ENCODE data around the gene TMPRSS7. TPM values are rescaled to one million over a fixed set of nuclear protein-coding genes. Genes with fewer than 3 reads are reported as not detected.

The TMPRSS7 gene
- total RNA-seq, 2 experiments from 2014 or later: not detected

DNA sequence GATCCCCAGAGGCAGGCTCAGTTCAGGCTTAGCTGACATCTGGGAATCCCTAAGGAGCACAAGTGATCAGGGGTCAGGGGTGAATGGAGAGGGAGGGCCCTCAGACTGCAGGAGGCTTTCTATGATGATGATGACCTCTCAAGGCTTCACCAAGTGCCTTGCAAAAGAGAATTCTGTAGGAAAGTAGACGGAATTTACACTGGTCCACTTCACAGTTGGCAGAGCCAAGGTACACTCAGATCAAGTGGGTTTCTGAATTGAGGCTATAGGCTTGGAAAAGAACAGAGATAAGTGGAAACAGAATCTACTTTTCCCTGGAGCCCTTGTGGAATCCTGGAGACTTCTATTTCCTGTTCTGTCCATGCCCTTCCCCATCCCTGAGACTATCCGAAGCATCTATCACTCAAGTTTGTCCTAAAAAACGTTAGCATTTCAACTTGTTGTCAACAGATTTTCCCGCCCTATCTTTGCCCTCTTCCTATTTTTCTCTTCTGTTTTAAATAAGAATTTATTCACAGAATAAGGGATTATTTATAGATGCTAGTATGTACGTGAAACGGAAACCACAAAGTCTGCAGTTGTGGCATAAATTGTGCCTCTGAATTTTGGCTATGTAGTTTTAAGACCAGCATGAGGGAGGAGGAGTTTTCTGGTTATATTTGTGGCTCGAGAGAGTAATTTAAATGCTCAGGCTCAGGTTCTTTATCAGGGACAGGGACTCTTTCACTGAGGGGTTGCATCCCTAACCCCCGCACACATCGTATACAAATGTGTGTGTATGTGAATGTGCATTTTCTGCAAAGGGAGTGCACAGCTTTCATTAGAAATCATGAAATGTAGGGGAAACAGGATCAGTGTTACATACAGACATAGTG lies 85.7 kb downstream of the TMPRSS7 start:
- CTCF ChIA-PET: no interaction called here
- POLR2A ChIA-PET: no interaction called here

DNA sequence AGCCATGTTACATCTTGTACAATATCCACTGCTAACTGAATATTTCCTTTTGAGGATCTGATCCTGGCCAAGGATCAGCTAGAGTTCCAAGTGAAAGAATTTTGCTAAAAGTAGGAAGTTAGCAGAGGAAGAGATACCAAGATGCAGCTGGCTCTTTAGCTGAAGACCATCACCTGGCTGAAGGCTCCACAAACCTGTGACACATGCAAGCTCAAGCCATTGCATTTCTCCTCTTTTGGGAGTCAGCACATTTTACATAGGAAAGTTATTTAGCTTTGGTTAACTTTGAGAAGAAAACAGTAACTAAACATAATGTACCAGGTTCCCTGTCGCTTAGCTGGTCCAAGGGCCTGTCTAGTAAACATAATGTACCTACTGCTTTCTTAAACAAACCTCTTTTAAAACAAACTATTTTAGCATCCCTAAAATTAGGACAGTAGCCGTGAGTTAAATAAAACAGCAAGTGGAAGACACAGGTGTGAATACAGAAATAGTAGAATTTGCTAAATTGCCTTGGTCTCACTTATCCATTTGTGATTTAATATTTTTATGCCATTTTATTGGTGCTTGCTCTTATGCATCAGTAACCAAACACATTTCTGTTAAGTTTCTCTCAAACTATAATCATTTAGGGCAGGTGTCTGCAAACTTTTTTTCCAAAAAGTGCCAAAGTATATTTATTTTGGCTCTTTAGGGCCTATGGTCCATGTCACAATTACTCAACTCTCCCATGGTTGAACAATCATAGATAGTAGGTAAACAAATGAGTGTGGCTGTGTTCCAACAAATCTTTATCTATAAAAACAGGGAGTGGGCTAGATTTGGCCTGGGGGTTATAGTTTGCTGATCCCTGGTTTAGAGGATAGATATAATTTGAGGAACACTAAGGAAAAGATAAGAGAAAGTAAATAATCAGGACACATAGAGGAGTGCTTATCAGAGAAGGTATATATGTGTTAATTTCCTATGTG lies 87.3 kb downstream of the TMPRSS7 start:
- ChIA-PET POLR2A (no interaction called here), CTCF (no interaction called here)

DNA sequence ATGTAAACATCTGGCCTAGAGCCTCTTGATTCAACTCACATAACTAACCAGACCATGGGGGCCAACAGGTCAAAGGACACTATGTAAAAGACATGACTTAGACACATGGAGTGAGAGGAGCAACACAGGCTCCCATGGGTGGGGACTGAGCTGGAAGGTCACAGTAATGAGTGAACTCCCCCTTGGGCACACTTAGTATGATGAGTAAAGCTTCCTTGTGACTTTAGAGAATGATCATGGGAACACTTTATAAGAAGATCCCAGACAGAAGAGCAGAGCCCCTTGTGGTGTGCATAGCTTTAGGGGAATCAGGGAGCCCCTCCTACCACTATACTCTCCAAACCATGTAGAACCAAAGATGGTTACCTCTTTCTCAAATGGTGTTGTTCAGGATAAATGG lies 88.3 kb downstream of the TMPRSS7 start:
- POLR2A ChIA-PET: no interaction called here
- CTCF ChIA-PET: no interaction called here

DNA sequence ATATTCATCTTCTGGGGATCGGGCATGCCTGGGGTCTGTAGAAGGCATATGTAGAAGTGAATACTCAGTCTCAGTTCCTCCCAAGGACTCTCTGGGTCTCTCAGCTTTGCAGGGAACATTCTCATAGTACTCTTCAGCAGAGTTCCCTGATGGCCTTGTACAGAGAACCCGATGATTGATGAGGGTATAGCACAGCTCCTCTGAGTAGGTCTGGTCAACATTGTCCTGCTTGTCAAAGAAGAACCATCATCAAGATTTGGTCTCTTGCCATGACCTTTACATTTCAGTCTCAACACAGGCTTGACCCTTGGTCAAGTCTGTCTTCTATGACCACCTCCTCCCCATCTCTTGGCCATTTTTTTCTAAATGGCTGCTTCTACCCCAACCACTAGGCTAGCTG lies 89.0 kb downstream of the TMPRSS7 start:
- POLR2A ChIA-PET: no interaction called here

DNA sequence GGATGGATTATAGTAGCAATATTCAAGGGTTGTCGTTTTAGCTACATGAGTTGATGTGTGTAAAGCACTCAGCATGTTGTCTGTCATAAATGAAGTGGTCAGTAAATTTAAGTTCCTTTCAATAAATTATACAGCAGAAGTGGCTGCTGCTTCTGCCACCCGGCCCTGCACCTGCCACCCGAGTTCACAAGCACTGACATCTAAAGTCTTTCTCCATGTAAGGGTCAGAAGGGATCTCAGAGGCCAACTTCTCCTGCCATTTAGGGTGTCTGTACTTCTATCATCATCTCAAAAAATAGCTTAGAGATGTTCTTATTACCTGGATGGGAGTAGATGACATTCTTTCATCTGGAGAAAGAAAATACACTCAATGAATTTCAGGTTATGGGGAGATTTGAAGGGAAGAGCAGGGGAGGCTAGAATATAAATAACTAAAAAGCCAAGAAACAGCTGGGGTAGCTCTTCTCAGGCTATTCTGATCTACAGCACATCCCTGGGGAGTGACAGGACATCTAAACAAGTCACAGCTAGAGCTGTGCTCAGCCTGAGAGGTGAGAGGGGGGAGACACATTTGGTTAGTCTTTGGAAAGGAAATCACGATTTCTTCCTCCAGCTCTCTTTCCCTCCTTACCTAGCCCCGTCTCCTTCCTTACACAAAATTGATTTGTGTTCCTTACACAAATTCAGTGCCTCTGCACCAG lies 90.5 kb downstream of the TMPRSS7 start:
- ChIA-PET POLR2A (no interaction called here), CTCF (no interaction called here)

More for the DNA sequence above, 89.0 kb downstream of the TMPRSS7 start:
- CTCF ChIA-PET: no interaction called here

DNA sequence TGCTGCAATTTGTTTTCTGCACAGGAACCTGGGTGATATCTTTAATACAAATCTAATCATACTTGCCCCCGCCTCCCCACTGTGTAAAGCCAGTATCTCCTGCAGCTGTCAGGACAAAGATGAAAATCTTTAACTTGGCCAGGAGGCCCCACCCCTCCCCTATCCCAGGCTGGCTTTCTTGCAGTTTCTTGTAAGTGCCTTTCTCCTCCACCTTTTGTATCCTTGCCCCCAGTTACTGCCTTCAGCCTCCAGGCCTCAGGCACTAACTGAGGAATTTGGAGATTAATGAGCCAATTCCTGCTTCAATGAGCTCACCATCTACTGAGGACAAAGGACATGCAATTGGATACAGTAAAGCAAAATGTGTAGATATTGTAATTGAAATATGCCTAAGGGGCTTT lies 92.0 kb downstream of the TMPRSS7 start:
- POLR2A ChIA-PET: no interaction called here
- CTCF ChIA-PET: interaction anchor here (1.5 kb wide), 1 partner anchor 12 kb away, joined by 3 read pairs; no protein-coding TSS in a partner anchor

DNA sequence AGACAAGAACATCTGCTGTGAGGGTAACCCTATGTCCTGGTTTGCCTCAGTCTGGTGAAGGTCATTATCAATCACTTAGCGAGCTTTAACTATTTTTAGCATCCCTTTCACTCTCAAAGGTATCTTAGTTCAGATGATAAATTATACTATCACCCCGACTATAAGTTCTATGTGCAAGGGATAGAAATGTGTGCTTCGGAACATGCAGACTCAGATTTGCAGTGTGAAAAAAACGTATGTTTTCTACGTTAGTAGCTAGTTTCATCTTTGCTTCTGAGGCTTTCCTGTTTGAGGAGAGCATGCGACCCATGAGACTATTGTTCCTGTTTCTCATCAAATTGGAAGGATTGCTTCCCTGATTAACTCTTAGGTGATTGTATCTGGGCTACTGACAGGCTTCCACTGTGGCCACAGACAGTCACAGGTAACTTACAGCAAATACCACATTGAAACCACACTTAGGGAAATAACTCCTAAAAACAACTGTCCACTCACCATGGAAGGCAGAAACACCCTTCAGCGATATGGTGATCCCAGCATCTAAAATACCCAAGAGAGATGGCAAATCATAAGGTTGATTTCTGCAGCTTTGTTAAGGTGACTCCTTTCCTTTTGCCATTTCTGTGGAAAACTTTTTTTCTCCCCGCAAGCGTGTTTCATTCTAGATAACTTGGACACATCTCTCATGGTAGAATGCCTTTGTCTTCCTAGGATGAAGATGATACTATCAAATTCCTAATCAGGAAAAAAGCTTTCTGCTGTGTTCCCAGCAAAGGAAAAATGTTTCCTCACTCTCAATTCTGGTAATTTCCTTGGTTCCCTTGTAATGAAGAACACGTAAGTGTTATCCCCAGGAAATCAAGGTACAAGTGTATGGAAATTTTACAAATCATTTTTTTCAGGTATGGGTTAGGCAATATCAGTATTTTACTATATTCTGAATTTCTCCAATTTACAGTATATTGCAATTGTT lies 93.3 kb downstream of the TMPRSS7 start:
- ChIA-PET CTCF (interaction anchor here (1.5 kb wide), 1 partner anchor 11 kb away, joined by 3 read pairs; no protein-coding TSS in a partner anchor), POLR2A (interaction anchor here (1.1 kb wide), 1 partner anchor 11 kb away, joined by 3 read pairs; no protein-coding TSS in a partner anchor)

DNA sequence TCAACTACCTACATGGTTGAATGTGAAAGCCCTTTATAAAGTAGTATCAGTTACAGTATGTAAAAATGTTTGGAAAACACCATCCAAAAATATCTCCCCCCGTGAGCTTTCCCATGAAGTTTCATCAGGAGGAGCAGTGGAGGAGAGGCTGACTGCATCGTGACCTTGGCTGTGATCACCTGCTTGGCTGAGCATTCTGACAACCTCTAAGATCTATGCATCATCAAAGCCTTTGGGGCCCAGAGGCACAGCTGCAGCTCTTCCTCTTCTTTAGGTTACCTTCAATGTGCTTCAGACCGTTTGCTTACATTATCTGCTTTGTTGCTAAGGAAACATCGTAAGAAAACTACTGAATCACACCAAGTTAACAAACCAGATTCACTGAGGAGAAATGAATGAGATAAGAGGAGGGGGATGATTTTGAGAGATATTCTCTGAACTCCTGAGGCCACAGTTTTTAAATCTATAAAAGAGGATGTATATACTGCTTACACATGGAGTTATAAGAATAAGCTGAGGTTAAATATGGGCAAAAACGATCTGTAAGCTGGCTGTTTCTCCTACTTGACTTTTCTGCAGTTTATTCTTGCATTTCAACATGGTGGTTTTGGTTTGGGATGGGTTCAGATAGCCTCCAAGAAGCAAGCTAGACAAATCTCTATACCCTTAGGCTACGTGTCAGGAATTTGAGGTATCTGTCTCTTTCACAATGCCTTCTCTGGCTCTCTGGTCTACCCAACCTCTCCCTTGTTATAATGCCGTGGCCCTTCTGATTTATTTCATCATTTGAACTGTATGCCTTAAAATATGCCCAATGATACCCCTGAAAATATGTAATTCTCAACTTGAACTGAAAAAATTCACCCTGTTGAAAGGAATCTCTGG lies 94.5 kb downstream of the TMPRSS7 start:
- ChIA-PET CTCF (interaction anchor here (1.7 kb wide), 1 partner anchor 17 kb away, joined by 6 read pairs; no protein-coding TSS in a partner anchor), POLR2A (no interaction called here)

DNA sequence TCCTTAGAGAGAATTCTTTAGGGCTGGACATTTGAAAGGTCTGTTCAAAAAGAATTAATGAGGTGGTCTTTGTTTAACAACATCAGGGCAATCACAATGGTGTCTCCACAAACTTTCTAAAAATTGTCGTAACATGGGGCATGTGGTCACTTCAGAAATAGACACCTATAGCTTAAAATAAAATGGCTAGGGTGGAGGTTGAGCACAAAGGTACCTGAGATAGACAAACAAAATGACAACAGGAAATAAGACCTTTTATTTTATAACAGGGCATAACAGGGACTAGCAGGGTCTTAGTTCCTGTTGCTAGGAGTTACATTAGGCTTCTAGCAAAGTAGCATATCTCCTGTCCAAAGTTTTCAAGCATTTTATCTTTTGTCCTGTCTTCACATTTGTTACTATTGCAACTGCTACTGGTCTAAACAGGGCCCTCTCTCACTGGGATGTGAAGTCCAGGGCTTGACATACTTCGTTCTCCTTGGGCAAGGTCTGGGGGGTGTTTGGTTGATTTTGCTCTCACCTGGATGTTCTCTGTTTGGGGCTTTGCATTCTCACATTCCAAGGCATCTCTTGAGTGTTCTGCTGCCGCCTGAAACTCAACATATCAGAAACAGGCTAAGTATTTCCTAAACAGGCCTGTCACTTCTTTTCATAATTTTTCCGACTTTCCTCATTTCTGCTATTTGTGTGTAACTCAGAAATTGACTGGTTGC lies 95.5 kb downstream of the TMPRSS7 start:
- CTCF ChIA-PET: interaction anchor here (1.7 kb wide), 1 partner anchor 18 kb away, joined by 6 read pairs; no protein-coding TSS in a partner anchor
- POLR2A ChIA-PET: no interaction called here

DNA sequence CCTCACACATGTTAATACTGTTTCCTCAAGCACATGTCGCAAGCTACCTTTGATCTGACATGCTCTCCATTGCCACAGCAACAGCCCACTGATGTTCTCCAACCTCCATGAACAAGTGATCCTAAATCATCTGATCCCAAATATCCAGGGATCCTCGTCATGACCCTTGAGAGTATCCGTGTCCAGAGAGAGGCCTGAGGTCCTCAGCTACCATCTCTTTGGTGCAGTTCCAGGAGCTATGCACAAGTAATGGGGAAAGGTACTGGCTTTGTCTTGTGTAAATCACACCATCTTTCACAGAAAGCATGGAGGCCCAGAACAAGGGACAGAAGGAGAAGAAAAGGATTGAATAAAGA lies 96.1 kb downstream of the TMPRSS7 start:
- ChIA-PET CTCF (interaction anchor here (1.7 kb wide), 1 partner anchor 19 kb away, joined by 6 read pairs; no protein-coding TSS in a partner anchor), POLR2A (no interaction called here)

Other genes starting within 250 kb of the TMPRSS7 start
- 1 to 10 TPM; 2.2 to 3.3 TPM for gene PHLDB2, start 175.5 kb upstream of the TMPRSS7 start, total RNA-seq
- 10 to 100 TPM; 49.0 to 56.6 TPM for gene ABHD10, start 55.7 kb upstream of the TMPRSS7 start, total RNA-seq
- gene TAGLN3, start 35.8 kb upstream of the TMPRSS7 start, total RNA-seq: under 1 TPM; 0.52 to 0.57 TPM
- 1 to 10 TPM; 3.5 to 3.8 TPM for gene C3orf52, start 51.7 kb downstream of the TMPRSS7 start, total RNA-seq
- 1 to 10 TPM; 3.0 to 4.3 TPM for gene GCSAM, start 98.5 kb downstream of the TMPRSS7 start, total RNA-seq

Data from activated CD8-positive, alpha-beta memory T cell treated with anti-CD3 and anti-CD28 coated beads for 36 hours (primary cell).